ENCODE data around the gene CLRN2. TPM values are rescaled to one million over a fixed set of nuclear protein-coding genes. Genes with fewer than 3 reads are reported as not detected.
A peak's percentile ranks its signal among the peaks of the same experiment; 100 is the strongest.

Gene CLRN2
- total RNA-seq, 1 donor from 2014 or later = not detected

DNA sequence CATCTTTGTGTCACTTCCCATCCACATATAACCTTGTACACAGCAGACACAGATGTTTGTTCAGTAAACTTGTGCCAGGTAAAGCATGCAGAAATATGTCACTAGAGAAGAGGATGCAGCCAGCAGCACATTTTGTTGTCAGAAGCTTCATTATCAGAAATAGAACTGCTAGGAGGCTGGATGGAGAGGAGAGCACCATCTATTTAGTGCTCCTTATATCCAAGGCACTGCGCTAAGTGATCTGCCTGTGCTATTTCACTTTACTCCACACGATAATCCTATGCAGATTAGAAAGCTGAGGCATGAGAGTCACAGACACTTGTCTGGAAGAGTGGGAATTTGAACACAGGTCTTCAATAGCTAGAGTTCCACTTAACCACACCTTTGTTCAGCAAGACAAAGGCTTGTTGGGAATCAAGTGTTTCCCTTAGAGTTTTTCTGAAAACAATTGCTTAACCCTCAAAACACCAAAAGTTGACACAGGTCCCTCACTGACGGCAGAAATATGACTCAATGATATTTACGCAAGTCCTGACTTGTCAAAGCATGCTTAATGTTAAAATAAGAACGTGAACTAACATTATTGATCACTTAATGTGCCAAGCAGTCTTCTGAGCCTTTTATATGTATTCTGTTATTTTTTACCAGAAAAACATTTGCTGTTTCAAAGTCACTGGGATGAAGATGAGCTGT is 1.8 kb upstream of the CLRN2 start:
- DNase-seq (ENCODE audit: low spot score in 2 of 2, unreplicated experiment in 2 of 2) = no peak
- peaks cover 4% of the 10 kb centered on the region for H3K36me3 Mint-ChIP-seq
- H3K27ac Mint-ChIP-seq = no peak overlapping the region
- TF ChIP-seq, protein P1, sequence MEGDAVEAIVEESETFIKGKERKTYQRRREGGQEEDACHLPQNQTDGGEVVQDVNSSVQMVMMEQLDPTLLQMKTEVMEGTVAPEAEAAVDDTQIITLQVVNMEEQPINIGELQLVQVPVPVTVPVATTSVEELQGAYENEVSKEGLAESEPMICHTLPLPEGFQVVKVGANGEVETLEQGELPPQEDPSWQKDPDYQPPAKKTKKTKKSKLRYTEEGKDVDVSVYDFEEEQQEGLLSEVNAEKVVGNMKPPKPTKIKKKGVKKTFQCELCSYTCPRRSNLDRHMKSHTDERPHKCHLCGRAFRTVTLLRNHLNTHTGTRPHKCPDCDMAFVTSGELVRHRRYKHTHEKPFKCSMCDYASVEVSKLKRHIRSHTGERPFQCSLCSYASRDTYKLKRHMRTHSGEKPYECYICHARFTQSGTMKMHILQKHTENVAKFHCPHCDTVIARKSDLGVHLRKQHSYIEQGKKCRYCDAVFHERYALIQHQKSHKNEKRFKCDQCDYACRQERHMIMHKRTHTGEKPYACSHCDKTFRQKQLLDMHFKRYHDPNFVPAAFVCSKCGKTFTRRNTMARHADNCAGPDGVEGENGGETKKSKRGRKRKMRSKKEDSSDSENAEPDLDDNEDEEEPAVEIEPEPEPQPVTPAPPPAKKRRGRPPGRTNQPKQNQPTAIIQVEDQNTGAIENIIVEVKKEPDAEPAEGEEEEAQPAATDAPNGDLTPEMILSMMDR (IDR thresholded peaks at IDR 0.05; ENCODE audit: unreplicated experiment) = no peak
- peaks cover 38% of the 10 kb centered on the region for H3K27me3 Mint-ChIP-seq (ENCODE audit: low read depth)
- H3K9me3 Mint-ChIP-seq = no peaks in the 10 kb centered on the region
- peaks cover 13% of the 10 kb centered on the region for H3K4me1 Mint-ChIP-seq
- peak overlapping the region; percentile 95 for H3K4me3 Mint-ChIP-seq

DNA sequence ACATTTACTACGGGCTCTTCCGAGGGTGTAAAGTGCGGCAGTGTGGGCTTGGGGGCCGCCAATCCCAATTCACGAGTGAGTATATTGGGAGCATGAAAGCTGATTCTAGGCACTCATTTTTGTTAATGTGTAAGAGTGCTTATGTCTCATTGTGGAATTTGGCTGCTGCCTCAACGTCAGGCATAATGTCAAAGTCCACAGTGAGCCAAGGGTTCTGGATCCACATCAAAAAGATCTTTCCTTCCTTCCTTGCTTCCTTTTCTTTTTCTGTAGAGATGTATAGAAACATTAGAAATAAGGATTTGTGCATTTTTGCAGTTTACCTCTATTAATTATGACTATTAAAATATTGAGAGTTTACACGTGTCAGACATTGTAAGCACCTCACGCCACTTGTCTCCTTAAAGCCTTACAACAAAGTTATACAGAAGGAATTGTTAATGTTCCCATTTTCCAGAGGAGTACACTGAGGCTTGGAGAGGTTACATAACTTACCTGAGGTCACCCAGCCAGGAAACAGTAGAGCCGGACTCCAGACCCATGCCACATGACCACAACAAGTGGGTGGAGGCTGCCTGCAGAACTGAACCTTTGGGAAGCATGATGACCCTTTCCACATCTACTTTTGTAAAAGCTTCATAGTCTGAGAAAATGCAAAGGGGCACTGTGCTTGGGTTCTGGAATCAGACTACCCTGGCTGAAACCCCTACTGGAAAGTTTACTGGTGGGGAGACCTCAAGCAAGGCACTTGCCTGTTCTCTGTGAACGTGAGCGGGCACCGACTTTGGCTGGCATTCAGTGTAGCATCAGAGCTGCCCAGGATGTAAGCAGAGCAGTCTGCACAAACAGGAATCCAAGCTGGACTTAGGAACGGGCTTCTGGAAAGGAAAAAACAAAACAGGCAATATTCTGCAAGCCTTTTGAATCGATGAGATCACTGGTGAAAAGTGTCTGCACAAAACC is 761 bp downstream of the CLRN2 start:
- Mint-ChIP-seq H3K4me3 (no peak overlapping the region), H3K9me3 (no peaks in the 10 kb centered on the region), H3K27me3 (ENCODE audit: low read depth) (peaks cover 42% of the 10 kb centered on the region), H3K36me3 (no peaks in the 10 kb centered on the region), H3K27ac (no peak overlapping the region), H3K4me1 (peaks cover 7% of the 10 kb centered on the region)
- DNase-seq (ENCODE audit: low spot score in 2 of 2, unreplicated experiment in 2 of 2) = no peak
- TF ChIP-seq, protein P1 (IDR thresholded peaks at IDR 0.05; ENCODE audit: unreplicated experiment) = no peak

DNA sequence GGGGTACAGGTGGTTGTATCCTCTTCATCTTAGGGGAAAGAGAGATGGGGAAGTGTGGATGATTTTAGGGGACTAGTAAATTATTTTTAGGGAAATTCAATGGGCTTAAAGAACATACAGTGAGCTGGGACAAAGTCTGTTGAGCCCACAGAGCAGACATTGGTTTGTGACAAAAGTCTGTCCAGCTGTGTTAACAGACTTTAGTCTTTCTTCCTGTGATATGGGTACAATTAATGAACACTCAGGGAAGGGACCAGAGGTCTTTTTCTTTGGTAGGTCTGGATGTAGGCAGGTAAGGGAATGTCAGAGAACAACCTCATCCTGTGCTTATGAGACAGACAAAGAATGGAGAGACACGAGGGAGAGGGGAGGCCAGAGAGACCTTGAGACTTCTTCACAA is 2.0 kb downstream of the CLRN2 start:
- TF ChIP-seq, protein P1 (IDR thresholded peaks at IDR 0.05; ENCODE audit: unreplicated experiment) = no peak
- no peak for DNase-seq (ENCODE audit: low spot score in 2 of 2, unreplicated experiment in 2 of 2)
- H3K27ac Mint-ChIP-seq = no peak overlapping the region
- no peaks in the 10 kb centered on the region for H3K9me3 Mint-ChIP-seq
- H3K27me3 Mint-ChIP-seq (ENCODE audit: low read depth) = peaks cover 42% of the 10 kb centered on the region
- H3K36me3 Mint-ChIP-seq = no peaks in the 10 kb centered on the region
- H3K4me3 Mint-ChIP-seq = no peak overlapping the region
- no peaks in the 10 kb centered on the region for H3K4me1 Mint-ChIP-seq

DNA sequence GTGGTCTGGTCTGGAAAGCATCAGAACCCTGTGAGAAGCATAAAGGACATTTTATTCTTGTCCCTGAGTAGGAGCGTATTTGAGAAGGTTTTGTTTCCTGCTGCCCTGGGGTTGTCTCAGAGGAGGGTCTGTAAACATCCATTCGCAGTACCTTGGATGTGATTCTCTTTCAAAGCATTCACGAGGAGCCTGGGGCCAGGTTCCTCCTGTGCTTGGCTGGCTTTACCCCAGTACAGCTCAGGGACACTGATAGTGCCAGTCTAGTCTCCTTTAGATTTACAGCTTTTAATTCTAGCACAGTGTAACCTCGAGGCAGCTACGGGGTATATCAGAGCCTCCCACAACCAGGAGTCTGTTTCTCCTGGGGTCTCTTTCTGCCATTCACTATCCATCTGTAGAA is 2.7 kb downstream of the CLRN2 start:
- H3K27me3 Mint-ChIP-seq (ENCODE audit: low read depth) = peaks cover 42% of the 10 kb centered on the region
- no peaks in the 10 kb centered on the region for H3K4me1 Mint-ChIP-seq
- TF ChIP-seq, protein P1 (IDR thresholded peaks at IDR 0.05; ENCODE audit: unreplicated experiment) = no peak
- DNase-seq (ENCODE audit: low spot score in 2 of 2, unreplicated experiment in 2 of 2) = no peak
- H3K27ac Mint-ChIP-seq = no peak overlapping the region
- H3K4me3 Mint-ChIP-seq = no peak overlapping the region
- H3K36me3 Mint-ChIP-seq = no peaks in the 10 kb centered on the region
- H3K9me3 Mint-ChIP-seq = no peaks in the 10 kb centered on the region

DNA sequence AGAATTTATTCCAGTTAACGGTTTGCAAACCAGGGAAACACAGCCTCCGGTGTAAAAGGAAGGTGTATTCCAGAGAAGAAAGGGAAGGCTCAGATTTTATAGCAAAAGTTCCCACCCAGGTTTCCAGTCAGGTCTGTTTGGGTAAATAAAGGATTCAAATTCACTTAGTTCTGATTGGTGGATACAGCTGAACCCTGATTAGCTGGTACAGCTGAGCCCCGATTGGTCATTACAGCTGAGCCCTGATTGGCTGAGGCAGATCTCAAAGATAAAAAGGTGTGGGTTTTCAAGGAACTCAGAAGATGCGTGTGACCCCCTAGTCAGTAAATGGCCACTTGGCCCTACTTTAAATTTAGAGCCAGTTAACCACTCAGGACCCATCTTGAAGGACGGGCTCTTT is 6.6 kb downstream of the CLRN2 start:
- no peak overlapping the region for H3K4me3 Mint-ChIP-seq
- H3K27me3 Mint-ChIP-seq (ENCODE audit: low read depth) = peaks cover 31% of the 10 kb centered on the region
- no peak for DNase-seq (ENCODE audit: low spot score in 2 of 2, unreplicated experiment in 2 of 2)
- no peak overlapping the region for H3K27ac Mint-ChIP-seq
- TF ChIP-seq, protein P1 (IDR thresholded peaks at IDR 0.05; ENCODE audit: unreplicated experiment) = no peak
- H3K4me1 Mint-ChIP-seq = no peaks in the 10 kb centered on the region
- no peaks in the 10 kb centered on the region for H3K36me3 Mint-ChIP-seq
- H3K9me3 Mint-ChIP-seq = no peaks in the 10 kb centered on the region
